ENCODE data around the gene CFAP45.

- TF ChIP-seq POLR2A (IDR thresholded peaks at IDR 0.05; ENCODE audit: low read depth, low read length), result no peak
- no peak for TF ChIP-seq TAF1 (IDR thresholded peaks at IDR 0.05; ENCODE audit: borderline replicate concordance, low read depth, low read length)
Observed at GRCh38 chr1:159854693-159855192, 45.2 kb downstream of the CFAP45 start.

Measured in GM12892 (cell line).